GM10847 (cell line): Measurements from ENCODE around the gene SPAG9.

Experiments used
- POLR2A ChIP-seq: IDR thresholded peaks from 2 replicates; pipeline ENCODE4 v1.6.1; 2011; ENCODE audit not compliant: insufficient read length; ENCODE audit errors: extremely low read depth

Gene SPAG9

GRCh38 chr17:51120739-51121619 is at the start of gene SPAG9:
Gene SPAG9 (minus strand): TSS chr17:51120868. CDS start chr17:51120656, 212 bp downstream.
- TF ChIP-seq POLR2A: peak; percentile 76

GRCh38 chr17:51169340-51169739 is 48.7 kb upstream of the SPAG9 start:
- no peak for TF ChIP-seq POLR2A

- TF ChIP-seq POLR2A: no peak
Observed at GRCh38 chr17:51166987-51167931, 46.6 kb upstream of the SPAG9 start.

GRCh38 chr17:51166198-51166986 is 45.7 kb upstream of the SPAG9 start, which contains the start of gene NME2:
Gene NME2 (plus strand): TSS chr17:51166411. CDS start chr17:51166831, 420 bp downstream.
- TF ChIP-seq POLR2A: peak; percentile 53

GRCh38 chr17:51165680-51166197 is 45.1 kb upstream of the SPAG9 start:
- no peak for TF ChIP-seq POLR2A

GRCh38 chr17:51164911-51165679 is 44.4 kb upstream of the SPAG9 start:
- no peak for TF ChIP-seq POLR2A

- TF ChIP-seq POLR2A: no peak
Observed at GRCh38 chr17:51161541-51161940, 40.9 kb upstream of the SPAG9 start.

- no peak for TF ChIP-seq POLR2A
Observed at GRCh38 chr17:51159604-51160003, 38.9 kb upstream of the SPAG9 start.

GRCh38 chr17:51155416-51155815 is 34.7 kb upstream of the SPAG9 start:
- no peak for TF ChIP-seq POLR2A

- no peak for TF ChIP-seq POLR2A
Observed at GRCh38 chr17:51154176-51154575, 33.5 kb upstream of the SPAG9 start.

GRCh38 chr17:51153210-51154072 is 32.8 kb upstream of the SPAG9 start, which contains the start of gene NME1:
Gene NME1 (plus strand): TSS chr17:51153559. CDS start chr17:51155655, 2,096 bp downstream.
- TF ChIP-seq POLR2A: peak; percentile 63

GRCh38 chr17:51152766-51153209 is 32.1 kb upstream of the SPAG9 start:
- TF ChIP-seq POLR2A: no peak

GRCh38 chr17:51150932-51151331 is 30.3 kb upstream of the SPAG9 start:
- TF ChIP-seq POLR2A: no peak

- no peak for TF ChIP-seq POLR2A
Observed at GRCh38 chr17:51149163-51149562, 28.5 kb upstream of the SPAG9 start.
